ENCODE data around the gene ADGRG1.

The ADGRG1 gene

DNA sequence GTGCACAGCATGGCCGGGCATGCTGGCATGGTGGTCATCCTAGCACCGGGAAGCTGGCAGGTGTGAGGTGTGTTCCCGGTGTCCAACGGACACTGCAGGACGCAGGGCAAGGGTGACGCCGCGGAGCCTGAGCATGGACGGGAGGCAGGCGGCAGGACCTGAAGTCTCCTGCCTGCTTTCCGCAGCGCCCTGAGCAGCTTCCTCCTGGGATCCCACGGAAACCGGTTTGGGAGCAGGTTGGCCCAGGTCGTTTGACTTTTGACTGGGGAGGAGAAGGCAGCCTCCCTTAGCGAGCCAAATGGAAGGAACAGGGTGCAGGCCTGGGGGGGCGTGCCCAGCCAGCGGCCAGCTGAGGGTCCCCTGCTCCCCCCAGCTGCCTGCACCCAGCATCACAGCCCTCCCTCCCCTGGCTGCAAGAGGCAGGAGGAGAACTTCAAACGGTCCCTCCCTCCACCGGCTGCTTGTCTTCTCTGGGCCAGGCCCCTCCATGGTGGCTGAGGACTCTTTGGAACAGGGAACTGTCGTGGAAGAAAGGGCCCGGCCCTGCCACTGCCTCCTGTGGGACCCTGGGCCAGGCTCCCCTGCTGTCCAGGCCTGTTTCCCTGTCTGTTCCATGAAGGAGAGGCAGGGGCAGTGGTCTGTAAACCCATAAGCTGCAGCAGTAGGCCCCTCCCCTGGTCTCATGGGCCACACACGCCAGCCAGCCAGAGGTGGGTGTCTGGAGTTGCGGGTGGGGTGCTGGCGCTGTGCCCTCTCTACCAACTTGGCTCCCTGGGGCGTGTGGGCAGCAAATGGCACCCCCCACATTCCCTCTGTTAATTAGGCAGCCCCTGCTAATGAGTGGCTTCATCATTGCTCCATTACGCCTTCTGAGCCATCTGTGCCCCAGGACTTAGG, 7.8 kb upstream of the ADGRG1 start:
- no peak for DNase-seq

- DNase-seq, result no peak
Measured at GRCh38 chr16:57621521-57622271, 6.7 kb upstream of the ADGRG1 start.

DNA sequence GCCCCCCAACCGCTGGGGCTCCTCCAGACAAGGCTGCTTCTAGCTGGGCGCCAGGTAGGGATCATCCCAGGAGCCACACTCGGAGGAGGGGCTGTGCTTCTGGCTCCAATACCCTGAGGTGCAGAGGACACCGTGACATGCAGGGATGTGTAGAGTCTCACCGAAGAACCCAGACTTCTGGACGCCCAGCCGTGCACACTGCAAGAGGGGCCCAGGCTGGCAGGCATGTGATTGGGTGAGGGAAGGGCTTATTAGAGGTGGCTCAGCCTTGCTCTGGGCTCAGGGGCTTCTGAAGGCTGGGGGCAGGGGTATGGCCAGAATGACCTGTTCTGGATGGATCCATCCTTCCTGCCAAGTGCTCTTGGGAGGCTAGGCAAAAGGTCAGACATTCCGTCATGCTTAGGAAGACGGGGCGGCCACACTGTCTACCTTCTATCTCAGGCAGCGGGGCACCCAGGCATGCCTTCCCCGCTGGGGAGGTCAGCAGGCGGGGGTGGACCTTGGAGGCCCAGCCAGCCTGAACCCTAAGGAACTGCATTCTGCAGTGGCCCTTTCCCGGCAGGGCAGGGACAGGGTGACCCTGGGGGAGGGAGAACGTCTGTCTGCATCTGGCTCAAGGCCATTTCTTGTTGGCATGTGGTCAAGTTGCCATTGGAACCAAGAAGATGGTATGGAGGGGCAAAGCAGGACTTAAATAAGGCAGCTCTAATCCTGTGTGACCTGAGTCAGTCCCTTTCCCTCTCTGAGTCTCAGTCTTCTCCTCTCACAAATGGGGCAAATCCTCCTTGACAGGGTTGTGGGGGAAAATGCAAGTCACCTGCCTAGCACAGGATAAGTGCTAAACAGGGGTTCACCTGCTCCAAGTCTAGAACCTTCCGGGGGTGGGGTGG, 5.8 kb upstream of the ADGRG1 start:
- no peak for DNase-seq

DNA sequence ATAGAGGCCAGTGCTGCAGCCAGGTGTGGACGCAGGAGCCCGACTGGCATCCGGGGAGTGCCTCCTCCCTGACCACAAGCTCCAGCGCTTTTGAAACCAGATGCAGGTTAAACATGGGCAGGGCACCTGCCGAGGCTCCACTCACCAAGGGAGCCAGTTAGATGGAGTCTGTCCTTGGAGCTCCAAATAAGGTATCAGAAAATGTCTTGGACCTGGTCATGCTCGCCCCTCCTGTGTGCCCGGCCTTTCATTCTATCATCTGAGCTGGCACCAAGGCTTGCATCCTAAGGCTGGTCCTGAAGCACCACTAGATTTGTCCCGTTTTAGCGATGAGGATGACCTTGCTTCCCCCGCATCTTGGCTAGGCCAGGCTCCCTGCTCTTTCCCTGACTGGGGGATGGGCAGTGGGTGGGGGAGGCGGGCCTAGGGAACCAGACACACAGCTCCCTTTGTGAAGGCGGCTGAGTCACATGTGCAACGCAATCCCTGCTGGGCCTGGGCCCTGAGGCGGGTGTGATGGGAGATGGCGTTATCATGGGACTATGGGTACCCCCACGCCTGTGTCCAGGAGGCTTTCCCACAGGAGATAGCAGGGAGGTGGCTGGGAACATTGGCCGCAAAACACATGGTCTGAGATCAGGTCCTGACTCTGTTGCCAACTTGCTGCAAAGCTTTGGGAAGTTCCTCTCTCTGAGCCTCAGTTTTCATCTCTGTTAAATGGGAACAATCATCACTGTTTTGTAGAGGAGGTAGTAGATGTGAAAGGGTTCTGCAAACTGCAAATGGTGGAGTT, 5.0 kb upstream of the ADGRG1 start:
- DNase-seq, result no peak

- no peak for DNase-seq
Measured at GRCh38 chr16:57624044-57624688, 4.3 kb upstream of the ADGRG1 start.

- DNase-seq, result no peak
Measured at GRCh38 chr16:57624806-57625500, 3.5 kb upstream of the ADGRG1 start.

GRCh38 chr16:57626420-57627170, 1.8 kb upstream of the ADGRG1 start:
- no peak for DNase-seq

DNA sequence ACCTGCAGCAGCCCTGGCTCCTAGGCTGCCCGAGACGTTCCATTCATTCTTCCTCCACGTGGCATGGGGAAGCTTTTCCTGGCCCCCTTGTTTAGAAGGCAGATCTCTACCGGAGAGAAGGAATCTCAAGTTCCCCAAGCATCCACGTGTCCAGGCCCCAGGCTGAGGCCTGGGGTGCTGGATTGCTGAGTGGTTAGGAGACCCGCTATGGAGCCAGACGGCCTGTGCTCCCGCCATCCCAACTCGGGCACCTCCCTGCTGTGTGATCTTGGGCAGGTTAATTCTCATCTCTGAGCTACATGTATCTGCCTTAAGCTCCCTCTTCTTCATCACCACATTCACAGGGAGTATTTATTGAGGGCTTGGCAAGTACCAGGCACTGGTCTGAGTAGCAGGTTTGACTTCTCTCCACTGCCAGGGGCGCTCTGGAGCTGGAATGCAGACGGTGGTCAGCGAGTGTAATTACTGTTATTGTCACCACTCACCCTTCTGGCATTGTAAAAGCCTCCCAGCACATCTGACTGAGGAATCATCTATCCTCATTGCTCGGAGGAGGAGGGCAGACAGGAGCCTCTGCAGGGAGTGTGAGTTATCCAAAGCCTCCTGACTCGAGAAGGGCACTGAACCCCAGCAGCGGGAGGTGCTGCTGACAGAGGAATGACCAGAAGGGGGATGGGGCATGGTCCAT, 1.1 kb upstream of the ADGRG1 start:
- DNase-seq, result no peak

- DNase-seq, result no peak
Measured at GRCh38 chr16:57628783-57629293, 408 bp downstream of the ADGRG1 start.

GRCh38 chr16:57629516-57630406, 1.3 kb downstream of the ADGRG1 start:
- DNase-seq, result no peak

DNA sequence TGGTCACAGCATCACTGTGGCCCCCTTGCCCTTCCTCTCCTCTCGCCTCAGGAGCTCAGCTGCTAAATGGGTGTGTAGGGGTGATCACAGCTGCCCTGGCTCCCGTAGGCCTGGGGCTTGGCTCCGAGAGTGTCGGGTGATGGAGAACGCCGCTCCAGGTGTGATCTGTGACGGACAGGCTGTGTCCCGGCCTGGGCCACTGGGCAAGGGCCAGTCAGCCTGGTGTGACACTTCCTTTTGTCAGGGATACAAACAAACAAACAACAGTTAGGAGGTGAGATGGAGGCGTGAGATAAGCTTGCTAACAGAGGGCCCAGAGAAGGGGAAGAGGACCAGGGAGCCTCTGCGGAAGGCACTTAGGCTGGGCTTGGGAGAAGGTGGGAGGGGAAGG, 2.0 kb downstream of the ADGRG1 start:
- DNase-seq, result no peak

GRCh38 chr16:57630931-57631845, 2.8 kb downstream of the ADGRG1 start:
- no peak for DNase-seq

GRCh38 chr16:57632568-57632967, 4.1 kb downstream of the ADGRG1 start:
- DNase-seq, result no peak

GRCh38 chr16:57633383-57634064, 5.1 kb downstream of the ADGRG1 start:
- no peak for DNase-seq

GRCh38 chr16:57634171-57634570, 5.7 kb downstream of the ADGRG1 start:
- no peak for DNase-seq

- no peak for DNase-seq
Measured at GRCh38 chr16:57635266-57636097, 7.1 kb downstream of the ADGRG1 start.
